Immature natural killer cell (primary cell): Measurements from ENCODE around the gene NCAN. TPM values are rescaled to one million over a fixed set of nuclear protein-coding genes. Genes with fewer than 3 reads are reported as not detected.

ENCODE experiments used
- DNase-seq, 3 donors: peaks; one replicate each; pipeline ENCODE4 v3.0.0; 2022; ENCODE audit warnings: mixed read lengths in 1 of 3
- H3K27ac Mint-ChIP-seq, 6 donors: one replicate each; pipeline ENCODE4 v1.8.0; 2020; ENCODE audit warnings: mixed read lengths in 6 of 6, mild to moderate bottlenecking in 5 of 6, inconsistent platforms in 4 of 6, moderate library complexity in 3 of 6
- H3K27me3 Mint-ChIP-seq, 3 donors: one replicate each; pipeline ENCODE4 v1.8.0; 2020 to 2021; ENCODE audit warnings: low read depth in 3 of 3, mild to moderate bottlenecking in 3 of 3, mixed read lengths in 3 of 3, moderate library complexity in 3 of 3, inconsistent platforms in 1 of 3
- H3K36me3 Mint-ChIP-seq, 3 donors: one replicate each; pipeline ENCODE4 v1.8.0; 2020; ENCODE audit warnings: mixed read lengths in 3 of 3, inconsistent platforms in 2 of 3, mild to moderate bottlenecking in 2 of 3
- H3K4me1 Mint-ChIP-seq, 2 donors: one replicate each; pipeline ENCODE4 v1.8.0; 2020; ENCODE audit warnings: inconsistent platforms in 2 of 2, mild to moderate bottlenecking in 2 of 2, mixed read lengths in 2 of 2, moderate library complexity in 1 of 2
- H3K4me3 Mint-ChIP-seq, 5 donors: one replicate each; pipeline ENCODE4 v1.8.0; 2020; ENCODE audit warnings: mild to moderate bottlenecking in 5 of 5, mixed read lengths in 5 of 5, inconsistent platforms in 3 of 5, moderate library complexity in 3 of 5
- H3K9me3 Mint-ChIP-seq, 6 donors: one replicate each; pipeline ENCODE4 v1.8.0; 2020; ENCODE audit warnings: mild to moderate bottlenecking in 6 of 6, mixed read lengths in 6 of 6, inconsistent platforms in 4 of 6, moderate library complexity in 3 of 6
- polyA plus RNA-seq, 3 donors: library from polyadenylated mRNA; unstranded; fragments of 300-500 nt; fragmentation: Illumina TruSeq; gene quantifications; one replicate each; pipeline ENCODE4 v1.2.3, GENCODE V29; 2021

Gene NCAN
- polyA plus RNA-seq, 3 donors from 2014 or later: not detected

GRCh38 chr19:19181488-19181998 is 30.2 kb upstream of the NCAN start:
- Mint-ChIP-seq H3K9me3 (no peaks in the 10 kb centered on the region), H3K27ac (no peak overlapping the region), H3K4me1 (peaks cover 9 to 20% of the 10 kb centered on the region in 2 donors), H3K4me3 (no peak overlapping the region), H3K27me3 (no peaks in the 10 kb centered on the region), H3K36me3 (peaks cover 4 to 20% (median 10%) of the 10 kb centered on the region in 3 donors)
- no peak for DNase-seq

- H3K4me3 Mint-ChIP-seq: no peak overlapping the region
- no peaks in the 10 kb centered on the region for H3K9me3 Mint-ChIP-seq
- peaks cover 4 to 24% (median 10%) of the 10 kb centered on the region in 3 donors for H3K36me3 Mint-ChIP-seq
- DNase-seq: peak; percentile 36 to 53 (median 46)
- peaks cover 33 to 37% of the 10 kb centered on the region in 2 donors for H3K4me1 Mint-ChIP-seq
- peak overlapping the region in 4 of 6 donors; percentile 36 to 67 (median 52) for H3K27ac Mint-ChIP-seq
- peaks cover 0 to 2% (median 1%) of the 10 kb centered on the region in 3 donors for H3K27me3 Mint-ChIP-seq
These were observed 25.7 kb upstream of the NCAN start for GRCh38 chr19:19185853-19186740.

GRCh38 chr19:19186742-19187141 is 25.0 kb upstream of the NCAN start:
- no peaks in the 10 kb centered on the region for H3K9me3 Mint-ChIP-seq
- no peak overlapping the region for H3K4me3 Mint-ChIP-seq
- peaks cover 39 to 44% of the 10 kb centered on the region in 2 donors for H3K4me1 Mint-ChIP-seq
- H3K36me3 Mint-ChIP-seq: peaks cover 4 to 19% (median 10%) of the 10 kb centered on the region in 3 donors
- DNase-seq: no peak
- peaks cover 0 to 2% (median 1%) of the 10 kb centered on the region in 3 donors for H3K27me3 Mint-ChIP-seq
- peak overlapping the region in 1 of 6 donors; percentile 58 for H3K27ac Mint-ChIP-seq

- Mint-ChIP-seq H3K36me3 (peaks cover 0 to 1% (median 0%) of the 10 kb centered on the region in 3 donors), H3K4me3 (peak overlapping the region; percentile 96 to 99 (median 98)), H3K4me1 (peaks cover 55 to 57% of the 10 kb centered on the region in 2 donors), H3K27ac (peak overlapping the region; percentile 98 to 100 (median 99)), H3K9me3 (no peaks in the 10 kb centered on the region), H3K27me3 (peaks cover 3 to 12% (median 8%) of the 10 kb centered on the region in 3 donors)
- DNase-seq: no peak
These were observed 20.0 kb upstream of the NCAN start for GRCh38 chr19:19191768-19192077.

- Mint-ChIP-seq H3K4me1 (peaks cover 52 to 53% of the 10 kb centered on the region in 2 donors), H3K4me3 (peak within 1 kb of the TSS; percentile 96 to 99 (median 98))
- DNase-seq: peak; percentile 98 to 99 (median 99)
These were observed 19.5 kb upstream of the NCAN start, which contains the start of the genes BORCS8 and RFXANK for GRCh38 chr19:19192078-19192882. TSS of gene BORCS8 (minus strand) at chr19:19192152. CDS start at chr19:19192117, 35 bp downstream. TSS of gene RFXANK (plus strand) at chr19:19192258. CDS start at chr19:19193947, 1,689 bp downstream.

GRCh38 chr19:19192910-19193423 is 18.8 kb upstream of the NCAN start:
- no peaks in the 10 kb centered on the region for H3K9me3 Mint-ChIP-seq
- peak overlapping the region; percentile 98 to 100 (median 99) for H3K27ac Mint-ChIP-seq
- H3K36me3 Mint-ChIP-seq: peaks cover 0 to under 1% (median 0%) of the 10 kb centered on the region in 3 donors
- H3K27me3 Mint-ChIP-seq: peaks cover 3 to 12% (median 8%) of the 10 kb centered on the region in 3 donors
- H3K4me1 Mint-ChIP-seq: peaks cover 52 to 53% of the 10 kb centered on the region in 2 donors
- no peak for DNase-seq
- H3K4me3 Mint-ChIP-seq: peak overlapping the region; percentile 96 to 99 (median 98)

More at GRCh38 chr19:19192078-19192882, 19.5 kb upstream of the NCAN start, which contains the start of the genes BORCS8 and RFXANK:
- H3K27me3 Mint-ChIP-seq: peaks cover 3 to 12% (median 8%) of the 10 kb centered on the region in 3 donors
- no peaks in the 10 kb centered on the region for H3K9me3 Mint-ChIP-seq
- H3K36me3 Mint-ChIP-seq: no peaks in the 10 kb centered on the region
- H3K27ac Mint-ChIP-seq: peak within 1 kb of the TSS; percentile 98 to 100 (median 99)

GRCh38 chr19:19193926-19194325 is 17.8 kb upstream of the NCAN start:
- Mint-ChIP-seq H3K4me1 (peaks cover 46 to 52% of the 10 kb centered on the region in 2 donors), H3K4me3 (peak overlapping the region; percentile 96 to 99 (median 98)), H3K27ac (peak overlapping the region in 4 of 6 donors; percentile 34 to 67 (median 52)), H3K9me3 (no peaks in the 10 kb centered on the region), H3K27me3 (peaks cover 3 to 12% (median 6%) of the 10 kb centered on the region in 3 donors), H3K36me3 (peaks cover 0 to 5% (median 0%) of the 10 kb centered on the region in 3 donors)
- DNase-seq: no peak

- peak overlapping the region; percentile 34 to 91 (median 86) for H3K27ac Mint-ChIP-seq
- H3K9me3 Mint-ChIP-seq: no peaks in the 10 kb centered on the region
These were observed 9.8 kb upstream of the NCAN start for GRCh38 chr19:19201697-19202630.

GRCh38 chr19:19202707-19203011 is 9.1 kb upstream of the NCAN start:
- Mint-ChIP-seq H3K4me1 (peaks cover 29 to 36% of the 10 kb centered on the region in 2 donors), H3K27ac (peak overlapping the region; percentile 82 to 91 (median 88))

More at GRCh38 chr19:19201697-19202630, 9.8 kb upstream of the NCAN start:
- no peak for DNase-seq
- Mint-ChIP-seq H3K27me3 (peaks cover 4 to 9% (median 6%) of the 10 kb centered on the region in 3 donors), H3K36me3 (peaks cover 0 to 5% (median 0%) of the 10 kb centered on the region in 3 donors), H3K4me3 (peak overlapping the region; percentile 90 to 95 (median 93)), H3K4me1 (peaks cover 22 to 29% of the 10 kb centered on the region in 2 donors)

GRCh38 chr19:19203012-19203856 is 8.5 kb upstream of the NCAN start, which contains the start of gene NR2C2AP:
TSS of gene NR2C2AP (minus strand) at chr19:19203414. CDS start at chr19:19203060, 354 bp downstream.
- Mint-ChIP-seq H3K27ac (peak within 1 kb of the TSS; percentile 84 to 91 (median 89)), H3K36me3 (peaks cover 0 to 2% (median 0%) of the 10 kb centered on the region in 3 donors), H3K4me3 (peak within 1 kb of the TSS; percentile 90 to 95 (median 93)), H3K27me3 (peaks cover 8 to 10% (median 9%) of the 10 kb centered on the region in 3 donors), H3K9me3 (no peaks in the 10 kb centered on the region), H3K4me1 (peaks cover 32 to 39% of the 10 kb centered on the region in 2 donors)
- peak; percentile 88 to 90 (median 90) for DNase-seq

More at GRCh38 chr19:19202707-19203011, 9.1 kb upstream of the NCAN start:
- Mint-ChIP-seq H3K9me3 (no peaks in the 10 kb centered on the region), H3K36me3 (peaks cover 0 to 5% (median 0%) of the 10 kb centered on the region in 3 donors), H3K27me3 (peaks cover 8 to 10% (median 9%) of the 10 kb centered on the region in 3 donors), H3K4me3 (peak overlapping the region; percentile 90 to 95 (median 93))
- DNase-seq: no peak

GRCh38 chr19:19204181-19204580 is 7.6 kb upstream of the NCAN start:
- Mint-ChIP-seq H3K4me1 (peaks cover 32 to 39% of the 10 kb centered on the region in 2 donors), H3K9me3 (no peaks in the 10 kb centered on the region), H3K27ac (peak overlapping the region in 5 of 6 donors; percentile 24 to 84 (median 67)), H3K27me3 (peaks cover 8 to 10% (median 9%) of the 10 kb centered on the region in 3 donors), H3K4me3 (peak overlapping the region; percentile 90 to 95 (median 93)), H3K36me3 (no peaks in the 10 kb centered on the region)
- DNase-seq: no peak
